Immature natural killer cell (primary cell): ENCODE results near the gene NUMB. TPM values are rescaled to one million over a fixed set of nuclear protein-coding genes. Genes with fewer than 3 reads are reported as not detected.
"Not testable (repeated sequence)": the region's sequence is repeated elsewhere in the genome, so short reads cannot be mapped to it uniquely, and the experiment has no call there.

Experiments used
- DNase-seq, 3 donors: peaks; one replicate each; pipeline ENCODE4 v3.0.0; 2022; ENCODE audit warnings: mixed read lengths in 1 of 3
- H3K27ac Mint-ChIP-seq, 6 donors: one replicate each; pipeline ENCODE4 v1.8.0; 2020; ENCODE audit warnings: mixed read lengths in 6 of 6, mild to moderate bottlenecking in 5 of 6, inconsistent platforms in 4 of 6, moderate library complexity in 3 of 6
- H3K27me3 Mint-ChIP-seq, 3 donors: one replicate each; pipeline ENCODE4 v1.8.0; 2020 to 2021; ENCODE audit warnings: low read depth in 3 of 3, mild to moderate bottlenecking in 3 of 3, mixed read lengths in 3 of 3, moderate library complexity in 3 of 3, inconsistent platforms in 1 of 3
- H3K36me3 Mint-ChIP-seq, 3 donors: one replicate each; pipeline ENCODE4 v1.8.0; 2020; ENCODE audit warnings: mixed read lengths in 3 of 3, inconsistent platforms in 2 of 3, mild to moderate bottlenecking in 2 of 3
- H3K4me1 Mint-ChIP-seq, 2 donors: one replicate each; pipeline ENCODE4 v1.8.0; 2020; ENCODE audit warnings: inconsistent platforms in 2 of 2, mild to moderate bottlenecking in 2 of 2, mixed read lengths in 2 of 2, moderate library complexity in 1 of 2
- H3K4me3 Mint-ChIP-seq, 5 donors: one replicate each; pipeline ENCODE4 v1.8.0; 2020; ENCODE audit warnings: mild to moderate bottlenecking in 5 of 5, mixed read lengths in 5 of 5, inconsistent platforms in 3 of 5, moderate library complexity in 3 of 5
- H3K9me3 Mint-ChIP-seq, 6 donors: one replicate each; pipeline ENCODE4 v1.8.0; 2020; ENCODE audit warnings: mild to moderate bottlenecking in 6 of 6, mixed read lengths in 6 of 6, inconsistent platforms in 4 of 6, moderate library complexity in 3 of 6
- polyA plus RNA-seq, 3 donors: library from polyadenylated mRNA; unstranded; fragments of 300-500 nt; fragmentation: Illumina TruSeq; gene quantifications; one replicate each; pipeline ENCODE4 v1.2.3, GENCODE V29; 2021

NUMB gene
- polyA plus RNA-seq, 3 donors from 2014 or later, result 14.1 to 32.4 (median 17.7) TPM

DNA sequence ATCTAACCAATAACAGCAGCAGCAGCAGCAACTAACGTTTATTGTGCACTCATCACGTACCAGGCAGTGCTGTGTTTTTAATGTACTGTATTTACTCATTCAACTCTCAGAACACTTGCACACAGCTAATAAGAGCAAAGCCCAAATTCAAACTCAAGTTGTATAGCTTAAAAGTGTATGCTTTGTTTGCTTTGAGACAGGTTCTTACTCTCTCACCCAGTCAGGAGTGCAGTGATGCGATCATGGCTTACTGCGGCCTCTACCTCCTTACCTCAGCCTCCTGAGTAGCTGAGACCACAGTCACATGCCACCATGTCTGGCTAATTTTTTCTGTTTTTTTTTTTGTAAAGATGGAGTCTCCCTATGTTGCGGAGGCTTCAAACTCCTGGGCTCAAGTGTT, 115.7 kb downstream of the NUMB start:
- Mint-ChIP-seq H3K9me3 (no peaks in the 10 kb centered on the region), H3K27me3 (no peaks in the 10 kb centered on the region), H3K4me1 (peaks cover 4 to 6% of the 10 kb centered on the region in 2 donors), H3K36me3 (peaks cover 0 to 4% (median 0%) of the 10 kb centered on the region in 3 donors), H3K27ac (no peak overlapping the region), H3K4me3 (no peak overlapping the region)
- DNase-seq, result no peak

DNA sequence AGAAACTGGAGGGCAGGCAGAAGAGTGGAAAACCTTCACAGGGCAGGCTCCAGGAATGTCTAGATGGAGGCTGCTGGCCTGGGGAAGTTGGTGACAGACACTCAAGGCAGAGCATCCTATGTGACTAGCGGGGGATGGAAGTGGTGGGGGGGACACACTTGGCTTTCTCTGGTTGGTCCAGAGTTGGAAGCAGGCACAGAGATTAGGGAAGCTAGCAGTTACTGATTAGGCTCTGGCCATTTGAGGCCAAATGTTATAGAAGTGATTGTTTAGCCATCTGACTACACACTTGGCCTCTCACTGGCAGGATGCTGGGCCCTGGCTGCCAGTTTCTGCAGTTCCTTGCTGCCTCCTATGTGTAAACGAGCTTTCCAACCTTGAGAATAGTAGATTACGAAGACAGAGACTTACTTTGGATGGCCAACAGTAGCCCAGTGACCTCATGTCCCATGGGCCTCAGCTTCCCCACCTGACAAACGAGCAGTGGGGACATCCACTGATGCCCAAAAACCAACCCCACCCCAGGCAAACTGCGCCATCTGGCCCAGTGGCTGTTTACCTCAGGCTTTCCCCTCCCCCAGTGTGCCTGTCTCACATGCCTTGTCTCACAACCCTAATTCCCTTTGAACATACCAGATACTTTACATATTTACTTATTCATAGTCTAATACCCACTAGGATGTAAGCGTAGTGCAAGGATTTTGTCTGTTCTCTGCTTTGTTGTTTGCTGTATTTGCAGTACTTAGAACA, 118.3 kb downstream of the NUMB start:
- H3K4me1 Mint-ChIP-seq, result no peaks in the 10 kb centered on the region
- H3K9me3 Mint-ChIP-seq, result no peaks in the 10 kb centered on the region
- no peaks in the 10 kb centered on the region for H3K27me3 Mint-ChIP-seq
- H3K4me3 Mint-ChIP-seq, result no peak overlapping the region
- peaks cover 0 to 4% (median 0%) of the 10 kb centered on the region in 3 donors for H3K36me3 Mint-ChIP-seq
- no peak for DNase-seq
- H3K27ac Mint-ChIP-seq, result no peak overlapping the region

DNA sequence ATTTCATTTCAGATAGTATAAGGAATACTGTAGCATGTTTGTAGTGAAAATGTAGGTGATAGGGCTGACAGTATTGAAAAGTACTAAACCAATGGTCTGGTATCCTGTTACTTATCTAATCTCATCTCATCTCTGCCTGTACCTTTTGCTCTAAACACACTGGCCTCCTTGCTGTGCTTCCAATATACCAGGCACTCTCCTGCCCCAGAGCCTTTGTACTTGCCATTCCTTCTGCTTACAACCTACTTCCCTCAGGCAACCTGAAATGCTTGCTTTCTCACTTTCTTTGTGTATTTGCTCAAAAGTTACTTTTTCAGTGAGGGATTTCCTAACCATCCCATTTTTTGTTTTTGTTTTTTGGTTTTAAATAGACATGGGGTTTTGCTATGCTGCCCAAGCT, 119.1 kb downstream of the NUMB start:
- no peaks in the 10 kb centered on the region for H3K4me1 Mint-ChIP-seq
- no peaks in the 10 kb centered on the region for H3K27me3 Mint-ChIP-seq
- H3K9me3 Mint-ChIP-seq, result no peaks in the 10 kb centered on the region
- peaks cover 0 to 4% (median 0%) of the 10 kb centered on the region in 3 donors for H3K36me3 Mint-ChIP-seq
- no peak for DNase-seq
- H3K27ac Mint-ChIP-seq, result peak overlapping the region in 1 of 6 donors; percentile 31
- H3K4me3 Mint-ChIP-seq, result no peak overlapping the region

DNA sequence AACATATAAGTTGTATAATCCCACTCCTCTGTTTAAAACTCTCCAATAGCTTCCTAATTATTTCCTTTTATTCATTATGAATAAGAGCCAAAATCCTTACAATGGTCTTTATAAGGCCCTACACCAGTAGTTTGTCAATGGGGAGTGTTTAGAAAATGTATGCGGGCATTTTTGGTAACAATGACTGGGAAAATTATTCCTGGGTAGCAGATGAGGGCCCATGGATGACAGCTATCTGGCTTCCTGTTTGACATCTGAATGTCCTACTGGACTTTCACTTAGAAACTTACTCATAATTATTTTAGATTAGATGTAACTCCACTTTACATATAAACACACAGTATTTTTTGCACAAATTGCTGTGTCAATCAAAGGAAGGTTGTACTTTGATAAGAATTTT, 119.8 kb downstream of the NUMB start:
- Mint-ChIP-seq H3K4me1 (no peaks in the 10 kb centered on the region), H3K27ac (peak overlapping the region in 1 of 6 donors; percentile 22)

DNA sequence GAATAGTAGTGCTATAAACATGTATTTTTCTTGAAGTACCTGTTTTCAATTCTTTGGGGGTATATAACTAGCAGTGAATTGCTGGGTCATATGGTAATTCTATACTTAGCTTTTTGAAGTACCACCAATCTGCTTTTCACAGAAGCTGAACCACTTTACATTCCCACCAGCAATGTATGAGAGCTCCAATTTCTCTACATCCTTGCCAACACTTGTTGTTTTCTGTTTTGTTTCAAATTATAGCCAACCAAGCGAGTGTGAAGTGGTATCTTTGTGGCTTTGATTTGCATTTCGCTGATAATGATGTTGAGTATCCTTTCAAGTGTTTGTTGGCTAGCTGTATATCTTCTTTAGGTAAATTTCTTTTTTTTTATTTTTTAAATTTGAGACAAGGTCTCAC, 125.3 kb downstream of the NUMB start:
- H3K9me3 Mint-ChIP-seq, result no peaks in the 10 kb centered on the region
- no peak overlapping the region for H3K27ac Mint-ChIP-seq
- H3K27me3 Mint-ChIP-seq, result no peaks in the 10 kb centered on the region
- no peak overlapping the region for H3K4me3 Mint-ChIP-seq
- no peaks in the 10 kb centered on the region for H3K4me1 Mint-ChIP-seq
- H3K36me3 Mint-ChIP-seq, result peaks cover 0 to 3% (median 0%) of the 10 kb centered on the region in 3 donors
- DNase-seq, result no peak

More for the DNA sequence above, 119.8 kb downstream of the NUMB start:
- no peak for DNase-seq
- Mint-ChIP-seq H3K9me3 (no peaks in the 10 kb centered on the region), H3K27me3 (no peaks in the 10 kb centered on the region), H3K4me3 (no peak overlapping the region), H3K36me3 (peaks cover 0 to 4% (median 0%) of the 10 kb centered on the region in 3 donors)

DNA sequence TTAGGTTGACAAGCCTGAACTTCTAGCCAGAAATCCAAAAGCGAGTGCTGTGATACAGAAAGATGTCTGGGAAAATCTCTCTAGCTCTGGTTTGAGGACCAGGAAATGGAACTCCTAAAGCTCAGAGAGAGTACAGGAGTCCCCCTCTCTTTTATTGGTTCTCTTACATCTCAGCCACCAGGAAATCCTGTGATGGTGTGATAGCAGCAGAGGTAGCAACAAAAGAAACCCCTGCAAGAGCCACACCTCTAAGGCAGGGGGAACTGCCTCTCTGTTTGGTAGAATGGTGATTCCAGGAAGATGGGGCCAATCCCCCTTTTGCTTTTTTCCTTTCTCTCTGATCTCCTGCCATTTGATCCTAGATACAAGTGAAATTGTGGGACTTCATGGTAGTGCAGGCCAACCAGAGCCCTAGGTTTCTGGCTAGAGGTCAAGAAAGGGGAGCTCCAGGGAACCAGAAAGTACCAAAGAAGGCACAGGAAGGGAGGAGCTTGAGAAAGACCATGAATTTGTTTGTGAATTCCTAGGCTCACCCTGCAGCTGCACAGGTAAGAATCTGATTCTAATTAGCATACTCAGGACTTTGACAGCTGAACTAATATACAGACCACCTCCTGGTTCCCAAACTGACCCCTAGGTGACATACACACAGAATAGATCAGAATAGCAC, 132.6 kb downstream of the NUMB start:
- H3K36me3 Mint-ChIP-seq, result peaks cover 0 to 7% (median 0%) of the 10 kb centered on the region in 3 donors
- no peaks in the 10 kb centered on the region for H3K27me3 Mint-ChIP-seq
- DNase-seq, result peak in 1 of 3 donors; percentile 0
- no peak overlapping the region for H3K4me3 Mint-ChIP-seq
- H3K27ac Mint-ChIP-seq, result peak overlapping the region in 5 of 6 donors; percentile 56 to 78 (median 64)
- H3K4me1 Mint-ChIP-seq, result peaks cover 19 to 28% of the 10 kb centered on the region in 2 donors
- H3K9me3 Mint-ChIP-seq, result no peaks in the 10 kb centered on the region

DNA sequence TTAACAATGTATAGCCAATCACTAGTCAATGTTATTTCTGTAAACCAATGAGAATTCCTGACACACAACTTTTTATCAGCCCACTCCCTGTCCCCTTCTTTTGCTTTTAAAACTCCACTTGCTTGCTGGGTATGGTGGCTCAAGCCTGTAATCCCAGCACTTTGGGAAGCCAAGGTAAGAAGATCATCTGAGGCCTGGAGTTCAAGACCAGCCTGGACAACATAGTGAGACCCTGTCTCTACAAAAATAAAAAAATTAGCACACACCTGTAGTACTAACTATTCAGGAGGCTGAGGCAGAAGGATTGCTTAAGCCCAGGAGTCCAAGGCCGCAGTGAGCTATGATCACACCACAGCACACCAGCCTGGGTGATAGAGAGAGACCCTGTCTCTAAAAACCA, 133.3 kb downstream of the NUMB start:
- Mint-ChIP-seq H3K27ac (peak overlapping the region in 4 of 6 donors; percentile 49 to 78 (median 66)), H3K27me3 (no peaks in the 10 kb centered on the region), H3K4me3 (no peak overlapping the region), H3K9me3 (no peaks in the 10 kb centered on the region), H3K36me3 (peaks cover 0 to 7% (median 0%) of the 10 kb centered on the region in 3 donors), H3K4me1 (peaks cover 19 to 28% of the 10 kb centered on the region in 2 donors)
- DNase-seq, result no peak

DNA sequence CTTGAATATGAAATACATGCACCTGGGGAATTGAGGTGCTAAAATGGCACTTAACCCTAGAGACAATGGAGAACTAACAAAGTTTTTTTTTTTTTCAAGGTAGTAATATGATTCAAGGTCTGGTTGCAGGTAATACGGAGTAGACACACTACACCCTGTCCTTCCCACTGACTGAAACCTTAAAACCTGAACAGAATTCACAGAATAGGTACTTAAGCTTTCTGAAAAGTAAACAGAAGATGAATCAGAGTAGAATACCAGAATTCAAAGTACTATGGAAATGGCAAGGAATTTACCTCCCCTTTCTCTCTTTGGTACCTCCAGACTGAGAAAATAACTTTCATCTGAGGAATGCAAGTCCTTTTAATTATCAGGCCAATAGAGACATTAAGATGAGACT, 133.8 kb downstream of the NUMB start:
- no peak for DNase-seq
- Mint-ChIP-seq H3K4me3 (no peak overlapping the region), H3K4me1 (peaks cover 19 to 28% of the 10 kb centered on the region in 2 donors), H3K27me3 (no peaks in the 10 kb centered on the region), H3K9me3 (no peaks in the 10 kb centered on the region), H3K36me3 (peaks cover 0 to 7% (median 3%) of the 10 kb centered on the region in 3 donors), H3K27ac (peak overlapping the region in 3 of 6 donors; percentile 49 to 68 (median 64))

DNA sequence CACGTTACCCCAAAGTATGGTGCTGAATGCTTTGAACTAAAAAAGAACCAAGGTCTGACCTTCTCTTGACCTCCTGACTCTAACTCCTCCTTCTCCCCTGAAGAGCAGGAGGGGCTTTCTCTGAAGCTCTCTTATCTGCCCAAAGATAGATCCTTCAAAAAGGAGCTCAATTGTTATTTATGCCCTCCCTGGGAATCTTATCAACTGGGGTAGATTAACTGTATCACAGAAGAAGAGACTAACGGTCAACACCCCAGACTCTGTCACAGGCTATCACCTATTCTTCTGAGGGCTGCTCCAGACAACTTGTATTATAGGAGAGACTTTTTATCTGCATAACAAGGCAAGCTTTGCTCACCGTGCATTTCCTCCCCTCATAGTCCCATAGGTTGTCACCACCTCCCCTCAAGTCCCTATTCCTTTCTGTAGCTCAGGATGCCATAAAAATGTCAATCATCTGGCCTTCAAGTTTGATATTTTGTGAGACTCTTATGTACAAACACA, 134.4 kb downstream of the NUMB start:
- DNase-seq, result no peak
- Mint-ChIP-seq H3K4me1 (peaks cover 19 to 28% of the 10 kb centered on the region in 2 donors), H3K36me3 (peaks cover 0 to 7% (median 3%) of the 10 kb centered on the region in 3 donors), H3K4me3 (no peak overlapping the region), H3K9me3 (no peaks in the 10 kb centered on the region), H3K27ac (no peak overlapping the region), H3K27me3 (no peaks in the 10 kb centered on the region)

DNA sequence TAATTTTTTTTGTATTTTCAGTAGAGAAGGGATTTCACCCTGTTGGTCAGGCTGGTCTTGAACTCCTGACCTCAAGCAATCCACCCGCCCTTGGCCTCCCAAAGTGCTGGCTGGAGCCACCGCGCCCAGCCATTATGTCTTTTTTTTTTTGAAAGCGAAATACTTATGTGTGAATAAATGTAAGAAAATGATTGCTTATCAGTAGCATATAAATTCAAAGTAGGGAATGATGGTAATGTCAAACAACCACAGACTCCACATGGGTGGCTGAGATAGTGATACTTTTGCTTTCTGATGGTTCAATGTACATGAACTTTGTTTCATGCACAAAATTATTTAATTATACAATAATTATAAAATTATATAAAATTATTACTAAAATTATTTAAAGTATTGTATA, 145.2 kb downstream of the NUMB start:
- Mint-ChIP-seq H3K27me3 (no peaks in the 10 kb centered on the region), H3K36me3 (no peaks in the 10 kb centered on the region), H3K9me3 (no peaks in the 10 kb centered on the region), H3K4me1 (peaks cover 12% of the 10 kb centered on the region in 2 donors), H3K27ac (peak overlapping the region in 1 of 6 donors; percentile 22), H3K4me3 (no peak overlapping the region)
- no peak for DNase-seq

DNA sequence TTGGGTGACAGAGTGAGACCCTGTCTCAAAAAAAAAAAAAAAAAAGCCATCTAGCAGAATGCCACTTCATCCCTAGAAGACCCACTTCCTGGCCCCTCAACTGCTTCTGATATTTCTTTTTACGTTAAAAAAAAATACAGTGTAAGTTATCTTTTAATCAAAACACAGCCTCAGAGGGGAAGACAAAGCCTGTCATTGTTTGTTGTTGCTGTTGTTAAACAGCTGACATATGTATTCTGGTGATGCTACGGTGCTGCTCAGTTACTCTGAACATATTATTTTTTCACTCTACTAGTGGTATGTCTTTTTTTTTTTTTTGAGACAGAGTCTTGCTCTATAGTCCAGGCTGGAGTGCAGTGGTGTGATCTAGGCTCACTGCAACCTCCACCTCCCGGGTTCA, 145.7 kb downstream of the NUMB start:
- Mint-ChIP-seq H3K9me3 (no peaks in the 10 kb centered on the region), H3K36me3 (no peaks in the 10 kb centered on the region), H3K27me3 (no peaks in the 10 kb centered on the region), H3K4me3 (no peak overlapping the region), H3K27ac (peak overlapping the region in 1 of 6 donors; percentile 24), H3K4me1 (peaks cover 12% of the 10 kb centered on the region in 2 donors)
- DNase-seq, result no peak

DNA sequence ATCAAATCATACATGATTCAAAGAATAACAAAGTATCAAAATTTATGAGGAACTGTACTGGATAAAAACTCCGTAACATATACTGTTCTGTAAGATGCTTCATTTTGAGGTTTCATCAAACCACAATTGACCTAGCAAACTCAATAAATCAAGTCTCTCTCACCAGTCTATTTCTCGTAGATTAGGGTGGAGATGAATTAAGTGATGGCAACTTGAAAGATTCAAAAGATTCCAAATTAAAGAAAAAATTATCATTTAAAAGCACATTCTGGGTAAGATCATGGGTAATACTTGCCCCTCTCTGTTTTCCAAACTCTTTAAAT, 146.7 kb downstream of the NUMB start:
- no peaks in the 10 kb centered on the region for H3K9me3 Mint-ChIP-seq
- H3K36me3 Mint-ChIP-seq, result no peaks in the 10 kb centered on the region
- H3K4me3 Mint-ChIP-seq, result peak overlapping the region in 4 of 5 donors; percentile 15 to 44 (median 28)
- no peak for DNase-seq
- H3K27ac Mint-ChIP-seq, result peak overlapping the region in 5 of 6 donors; percentile 4 to 45 (median 15)
- peaks cover 12 to 14% of the 10 kb centered on the region in 2 donors for H3K4me1 Mint-ChIP-seq
- no peaks in the 10 kb centered on the region for H3K27me3 Mint-ChIP-seq

DNA sequence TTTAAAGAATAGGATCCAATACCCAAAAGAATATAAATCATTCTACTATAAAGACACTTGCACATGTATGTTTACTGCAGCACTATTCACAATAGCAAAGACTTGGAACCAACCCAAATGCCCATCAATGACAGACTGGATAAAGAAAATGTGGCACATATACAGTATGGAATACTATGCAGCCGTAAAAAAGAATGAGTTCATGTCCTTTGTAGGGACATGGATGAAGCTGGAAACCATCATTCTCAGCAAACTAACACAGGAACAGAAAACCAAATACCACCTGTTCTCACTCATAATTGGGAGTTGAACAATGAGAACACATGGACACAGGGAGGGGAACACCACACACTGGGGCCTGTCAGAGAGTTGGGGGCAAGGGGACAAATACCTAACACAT, 149.1 kb downstream of the NUMB start:
- peaks cover 12 to 14% of the 10 kb centered on the region in 2 donors for H3K4me1 Mint-ChIP-seq
- H3K9me3 Mint-ChIP-seq, DNase-seq, H3K4me3 Mint-ChIP-seq, H3K27ac Mint-ChIP-seq, H3K36me3 Mint-ChIP-seq, H3K27me3 Mint-ChIP-seq: not testable (repeated sequence)

DNA sequence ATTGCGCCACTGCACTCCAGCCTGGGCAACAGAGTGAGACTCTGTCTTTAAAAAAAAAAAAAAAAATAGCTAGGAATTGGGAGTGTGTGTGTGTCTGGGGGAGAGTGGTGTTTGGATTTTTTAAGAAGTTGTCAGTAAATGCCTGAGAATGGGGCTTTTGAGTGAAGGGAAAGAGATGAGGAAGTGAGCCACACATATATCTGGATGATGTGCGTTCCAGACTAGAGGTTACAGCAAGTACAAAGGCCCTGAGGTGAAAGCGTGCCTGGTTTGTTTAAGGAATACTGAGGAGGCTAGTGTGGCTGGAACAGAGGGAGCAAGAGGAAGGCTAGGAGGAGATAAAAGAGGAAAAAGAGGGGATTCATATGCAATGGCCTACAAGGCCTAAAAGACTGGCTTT, 151.1 kb downstream of the NUMB start:
- H3K4me3 Mint-ChIP-seq, result no peak overlapping the region
- H3K9me3 Mint-ChIP-seq, result no peaks in the 10 kb centered on the region
- peak overlapping the region in 1 of 6 donors; percentile 41 for H3K27ac Mint-ChIP-seq
- peaks cover 10 to 12% of the 10 kb centered on the region in 2 donors for H3K4me1 Mint-ChIP-seq
- H3K27me3 Mint-ChIP-seq, result no peaks in the 10 kb centered on the region
- DNase-seq, result no peak
- no peaks in the 10 kb centered on the region for H3K36me3 Mint-ChIP-seq
